Measurements from ENCODE around the gene LAMTOR1. TPM values are rescaled to one million over a fixed set of nuclear protein-coding genes. Genes with fewer than 3 reads are reported as not detected.

Gene LAMTOR1
- total and polyA plus RNA-seq, 2 of the 8 experiments (the other 6 are each of a cell fraction or from before 2014, with no cell fraction given), result 82.1 to 160 TPM

DNA sequence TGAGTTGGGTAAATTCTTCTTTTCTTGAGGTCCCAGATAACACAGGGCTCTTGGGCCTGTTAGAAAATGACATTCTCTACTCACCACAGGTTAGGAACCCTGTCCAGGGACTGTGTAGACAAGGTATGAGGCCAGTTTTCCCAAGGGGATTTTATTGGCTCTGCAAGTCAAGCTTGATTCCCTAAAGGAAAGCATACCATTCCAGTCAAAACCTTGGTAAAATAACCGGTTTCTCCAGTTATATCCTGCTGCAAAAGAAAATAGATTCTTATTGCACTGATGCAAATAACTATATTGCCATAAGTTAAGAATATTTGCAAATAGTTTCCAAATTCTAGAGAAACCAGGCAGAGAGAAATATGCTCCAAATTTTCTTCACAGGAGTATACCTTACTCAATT lies 22.9 kb upstream of the LAMTOR1 start:
- no peak overlapping the region for H3K4me3 ChIP-seq (ENCODE audit: extremely low read depth in 1 of 4, insufficient read depth in 2 of 4, low read depth in 3 of 4, low read length in 4 of 4)
- DNase-seq (ENCODE audit: low read depth in 1 of 2, low spot score in 2 of 2), result no peak
- H4K5ac ChIP-seq (ENCODE audit: insufficient read length, low read depth, low read length), result no peak overlapping the region
- no peak overlapping the region for H2BK15ac ChIP-seq (ENCODE audit: low read length)
- no peak overlapping the region for H3K27ac ChIP-seq (ENCODE audit: low read depth, low read length)
- no peak overlapping the region for H3K56ac ChIP-seq (replicated peaks; ENCODE audit: insufficient read length, low read depth, low read length)
- no peak overlapping the region for H2BK120ac ChIP-seq (replicated peaks; ENCODE audit: low read depth, low read length)
- no peaks in the 10 kb centered on the region for H4K20me1 ChIP-seq (replicated peaks in 1 of 2; ENCODE audit: control insufficient read depth in 1 of 2, insufficient read depth in 2 of 2, low read length in 2 of 2)
- no peaks in the 10 kb centered on the region for H3K4me1 ChIP-seq (replicated peaks in 1 of 4; ENCODE audit: control insufficient read depth in 3 of 4, insufficient read depth in 4 of 4, low read length in 3 of 4)
- FAIRE-seq, result no peak
- H3K36me3 ChIP-seq (ENCODE audit: control insufficient read depth in 2 of 4, insufficient read depth in 4 of 4, low read length in 3 of 4), result no peaks in the 10 kb centered on the region
- no peak overlapping the region for H3K4me2 ChIP-seq (ENCODE audit: insufficient read depth in 1 of 2, low read depth in 2 of 2, low read length in 2 of 2)
- no peaks in the 10 kb centered on the region for H3K79me2 ChIP-seq (ENCODE audit: control insufficient read depth in 1 of 2, insufficient read depth in 2 of 2, low read length in 2 of 2)
- no peak overlapping the region for H2BK20ac ChIP-seq (ENCODE audit: low read length)
- no peak overlapping the region for H4K91ac ChIP-seq (replicated peaks; ENCODE audit: insufficient read length, low read length)
- H2BK5ac ChIP-seq (ENCODE audit: low read depth, low read length), result no peak overlapping the region
- no peak overlapping the region for H3K9ac ChIP-seq (replicated peaks in 1 of 4; ENCODE audit: extremely low read depth in 1 of 4, low read depth in 3 of 4, low read length in 3 of 4)
- H2AFZ ChIP-seq (ENCODE audit: low read length), result no peak overlapping the region
- H3K23me2 ChIP-seq (ENCODE audit: low read depth, low read length), result no peaks in the 10 kb centered on the region; the same call in 1 of the 2 replicates
- H4K8ac ChIP-seq (ENCODE audit: extremely low read depth, insufficient read depth, low read length), result no peak overlapping the region
- no peak overlapping the region for H2BK12ac ChIP-seq (ENCODE audit: low read depth, low read length)
- peaks cover 16 to 19% of the 10 kb centered on the region in 2 experiments for H3K9me3 ChIP-seq (ENCODE audit: insufficient read depth in 2 of 2, low read depth in 1 of 2, low read length in 1 of 2)
- ChIA-PET CTCF (ENCODE audit: partially characterized antibody) (interaction anchor here (0.9 to 4.8 kb wide), 8 partner anchors 12 to 305 kb away, joined by 3 to 22 read pairs (median 4); no protein-coding TSS in a partner anchor), POLR2A (ENCODE audit: partially characterized antibody) (interaction anchor here (1.0 to 2.1 kb wide), 3 partner anchors 12 to 26 kb away, joined by 3 to 10 read pairs (median 4); partner anchors contain the start of gene ANAPC15)
- no peak overlapping the region for H2AK5ac ChIP-seq (ENCODE audit: low read depth, low read length)
- 70% methylated on average over 1 of the region's 1 CpG; no CpG with 5 or more reads in 1 of the 2 experiments for WGBS, 2 experiments (ENCODE audit: extremely low coverage in 1 of 2, insufficient coverage in 1 of 2, insufficient read length in 1 of 2, insufficient replicate concordance in 2 of 2, low coverage in 1 of 2, low lambda C conversion rate in 2 of 2, missing lambda C conversion rate in 1 of 2)
- no peaks in the 10 kb centered on the region for H3K79me1 ChIP-seq (ENCODE audit: low read depth, low read length)
- H3K27me3 ChIP-seq (replicated peaks in 1 of 4; ENCODE audit: control insufficient read depth in 3 of 4, extremely low read depth in 1 of 4, insufficient read depth in 3 of 4, low read length in 3 of 4), result no peaks in the 10 kb centered on the region; a peak in 1 of 7 replicates
- H3K23ac ChIP-seq (ENCODE audit: insufficient read length), result no peak overlapping the region
- H3K4ac ChIP-seq (replicated peaks; ENCODE audit: insufficient read length, low read depth, low read length), result no peak overlapping the region
- no peak overlapping the region for H3K14ac ChIP-seq (ENCODE audit: insufficient read length)
- no peak overlapping the region for H3K18ac ChIP-seq (ENCODE audit: extremely low read depth, low read length)
- TF ChIP-seq TAF7 (optimal IDR thresholded peaks at IDR 0.05; ENCODE audit: borderline replicate concordance, low read depth, low read length) (no peak), TAF1 (IDR thresholded peaks at IDR 0.05; ENCODE audit: low read depth, low read length) (no peak), TCF12 (IDR thresholded peaks at IDR 0.05; ENCODE audit: low read depth, low read length) (no peak), SAP30 (IDR thresholded peaks at IDR 0.05; ENCODE audit: insufficient read depth, insufficient replicate concordance, low read length) (no peak), BRCA1 (IDR thresholded peaks at IDR 0.05; ENCODE audit: low read depth, low read length) (no peak), PHF8 (conservative IDR thresholded peaks at IDR 0.05; ENCODE audit: low read depth, low read length) (no peak), GTF2F1 (IDR thresholded peaks at IDR 0.05; ENCODE audit: borderline replicate concordance, low read depth, low read length) (no peak), JUND (IDR thresholded peaks at IDR 0.05; ENCODE audit: low read length) (no peak), RFX5 (IDR thresholded peaks at IDR 0.05; ENCODE audit: borderline replicate concordance, low read depth, low read length) (no peak)
- TF ChIP-seq, protein P1, sequence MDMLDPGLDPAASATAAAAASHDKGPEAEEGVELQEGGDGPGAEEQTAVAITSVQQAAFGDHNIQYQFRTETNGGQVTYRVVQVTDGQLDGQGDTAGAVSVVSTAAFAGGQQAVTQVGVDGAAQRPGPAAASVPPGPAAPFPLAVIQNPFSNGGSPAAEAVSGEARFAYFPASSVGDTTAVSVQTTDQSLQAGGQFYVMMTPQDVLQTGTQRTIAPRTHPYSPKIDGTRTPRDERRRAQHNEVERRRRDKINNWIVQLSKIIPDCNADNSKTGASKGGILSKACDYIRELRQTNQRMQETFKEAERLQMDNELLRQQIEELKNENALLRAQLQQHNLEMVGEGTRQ (IDR thresholded peaks at IDR 0.05; ENCODE audit: low read length), result no peak
